Gastroesophageal sphincter (tissue), 3 donors: ENCODE measurements around the gene KANK2.

Source experiments
- EP300 ChIP-seq: sonication (generic); formaldehyde crosslinking; IDR thresholded peaks from one replicate; pipeline ENCODE4 v1.6.1; 2017; ENCODE audit warnings: antibody characterized with exemption, mild to moderate bottlenecking
- POLR2AphosphoS5 ChIP-seq: sonication (generic); formaldehyde crosslinking; IDR thresholded peaks from one replicate; pipeline ENCODE4 v1.6.1; 2017; ENCODE audit warnings: antibody characterized with exemption
- TF ChIP-seq, protein P1 (sequence below), 4 experiments: fragments of 200-600 bp in 2 of 4; fragments of 450-650 bp in 2 of 4; sonication (generic) in 1 of 4; IDR thresholded peaks; one replicate each; pipeline ENCODE4 v1.5.1; 2017 to 2019; ENCODE audit warnings: antibody characterized with exemption in 4 of 4, mild to moderate bottlenecking in 2 of 4, moderate library complexity in 2 of 4

DNA sequence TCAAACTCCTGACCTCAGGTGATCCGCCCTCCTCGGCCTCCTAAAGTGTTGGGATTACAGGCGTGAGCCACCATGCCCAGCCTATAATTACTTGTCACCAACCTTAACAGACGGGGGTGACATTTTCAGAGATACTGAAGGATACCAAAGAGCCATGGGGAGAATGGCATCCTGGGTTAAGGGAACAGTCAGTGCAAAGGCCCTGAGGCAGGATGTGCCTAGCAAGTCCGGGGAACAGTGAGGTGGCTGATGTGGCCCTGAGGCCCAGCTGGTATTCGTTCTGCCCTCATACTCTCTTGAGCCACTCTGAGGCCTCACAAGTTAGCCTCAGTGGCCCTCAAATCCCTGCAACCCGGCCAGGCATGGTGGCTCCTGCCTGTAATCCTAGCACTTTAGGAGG, 27.1 kb upstream of the KANK2 start:
- TF ChIP-seq, protein P1, sequence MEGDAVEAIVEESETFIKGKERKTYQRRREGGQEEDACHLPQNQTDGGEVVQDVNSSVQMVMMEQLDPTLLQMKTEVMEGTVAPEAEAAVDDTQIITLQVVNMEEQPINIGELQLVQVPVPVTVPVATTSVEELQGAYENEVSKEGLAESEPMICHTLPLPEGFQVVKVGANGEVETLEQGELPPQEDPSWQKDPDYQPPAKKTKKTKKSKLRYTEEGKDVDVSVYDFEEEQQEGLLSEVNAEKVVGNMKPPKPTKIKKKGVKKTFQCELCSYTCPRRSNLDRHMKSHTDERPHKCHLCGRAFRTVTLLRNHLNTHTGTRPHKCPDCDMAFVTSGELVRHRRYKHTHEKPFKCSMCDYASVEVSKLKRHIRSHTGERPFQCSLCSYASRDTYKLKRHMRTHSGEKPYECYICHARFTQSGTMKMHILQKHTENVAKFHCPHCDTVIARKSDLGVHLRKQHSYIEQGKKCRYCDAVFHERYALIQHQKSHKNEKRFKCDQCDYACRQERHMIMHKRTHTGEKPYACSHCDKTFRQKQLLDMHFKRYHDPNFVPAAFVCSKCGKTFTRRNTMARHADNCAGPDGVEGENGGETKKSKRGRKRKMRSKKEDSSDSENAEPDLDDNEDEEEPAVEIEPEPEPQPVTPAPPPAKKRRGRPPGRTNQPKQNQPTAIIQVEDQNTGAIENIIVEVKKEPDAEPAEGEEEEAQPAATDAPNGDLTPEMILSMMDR (IDR thresholded peaks at IDR 0.05) = no peak
- TF ChIP-seq EP300 (no peak), POLR2AphosphoS5 (no peak)
